Measurements from ENCODE around the gene ADAMTS17.
"Not testable (repeated sequence)": the region's sequence is repeated elsewhere in the genome, so short reads cannot be mapped to it uniquely, and the experiment has no call there.

The ADAMTS17 gene

GRCh38 chr15:100339999-100340398, 1.8 kb downstream of the ADAMTS17 start:
- DNase-seq, result no peak

- not testable (repeated sequence) for DNase-seq
Measured at GRCh38 chr15:100339451-100339850, 2.3 kb downstream of the ADAMTS17 start.

GRCh38 chr15:100338971-100339444, 2.8 kb downstream of the ADAMTS17 start:
- no peak for DNase-seq

- no peak for DNase-seq
Measured at GRCh38 chr15:100338247-100338646, 3.5 kb downstream of the ADAMTS17 start.

- no peak for DNase-seq
Measured at GRCh38 chr15:100337096-100338044, 4.4 kb downstream of the ADAMTS17 start.

GRCh38 chr15:100336061-100336460, 5.7 kb downstream of the ADAMTS17 start:
- no peak for DNase-seq

- no peak for DNase-seq
Measured at GRCh38 chr15:100335335-100335999, 6.3 kb downstream of the ADAMTS17 start.

GRCh38 chr15:100334905-100335304, 6.9 kb downstream of the ADAMTS17 start:
- no peak for DNase-seq

GRCh38 chr15:100334456-100334855, 7.3 kb downstream of the ADAMTS17 start:
- DNase-seq, result no peak

GRCh38 chr15:100334015-100334414, 7.8 kb downstream of the ADAMTS17 start:
- DNase-seq, result no peak

GRCh38 chr15:100333236-100333635, 8.5 kb downstream of the ADAMTS17 start:
- no peak for DNase-seq

- DNase-seq, result no peak
Measured at GRCh38 chr15:100332721-100333120, 9.1 kb downstream of the ADAMTS17 start.

GRCh38 chr15:100332231-100332630, 9.5 kb downstream of the ADAMTS17 start:
- DNase-seq, result no peak

- DNase-seq, result no peak
Measured at GRCh38 chr15:100330629-100331215, 11.1 kb downstream of the ADAMTS17 start.

- no peak for DNase-seq
Measured at GRCh38 chr15:100330221-100330620, 11.6 kb downstream of the ADAMTS17 start.

GRCh38 chr15:100328796-100329195, 13.0 kb downstream of the ADAMTS17 start:
- DNase-seq, result no peak

- no peak for DNase-seq
Measured at GRCh38 chr15:100318880-100319279, 22.9 kb downstream of the ADAMTS17 start.

- DNase-seq, result no peak
Measured at GRCh38 chr15:100314809-100315400, 26.9 kb downstream of the ADAMTS17 start.

GRCh38 chr15:100311833-100312476, 29.8 kb downstream of the ADAMTS17 start:
- no peak for DNase-seq

GRCh38 chr15:100311154-100311625, 30.6 kb downstream of the ADAMTS17 start:
- DNase-seq, result no peak

GRCh38 chr15:100310513-100311153, 31.1 kb downstream of the ADAMTS17 start:
- DNase-seq, result no peak

- DNase-seq, result no peak
Measured at GRCh38 chr15:100310041-100310405, 31.8 kb downstream of the ADAMTS17 start.
